ENCODE measurements around the gene OR2AG2. TPM values are rescaled to one million over a fixed set of nuclear protein-coding genes. Genes with fewer than 3 reads are reported as not detected.

OR2AG2 gene
- total RNA-seq, 3 donors from 2014 or later (not counting 1 experiment from before 2014, with no cell fraction given) = not detected

DNA sequence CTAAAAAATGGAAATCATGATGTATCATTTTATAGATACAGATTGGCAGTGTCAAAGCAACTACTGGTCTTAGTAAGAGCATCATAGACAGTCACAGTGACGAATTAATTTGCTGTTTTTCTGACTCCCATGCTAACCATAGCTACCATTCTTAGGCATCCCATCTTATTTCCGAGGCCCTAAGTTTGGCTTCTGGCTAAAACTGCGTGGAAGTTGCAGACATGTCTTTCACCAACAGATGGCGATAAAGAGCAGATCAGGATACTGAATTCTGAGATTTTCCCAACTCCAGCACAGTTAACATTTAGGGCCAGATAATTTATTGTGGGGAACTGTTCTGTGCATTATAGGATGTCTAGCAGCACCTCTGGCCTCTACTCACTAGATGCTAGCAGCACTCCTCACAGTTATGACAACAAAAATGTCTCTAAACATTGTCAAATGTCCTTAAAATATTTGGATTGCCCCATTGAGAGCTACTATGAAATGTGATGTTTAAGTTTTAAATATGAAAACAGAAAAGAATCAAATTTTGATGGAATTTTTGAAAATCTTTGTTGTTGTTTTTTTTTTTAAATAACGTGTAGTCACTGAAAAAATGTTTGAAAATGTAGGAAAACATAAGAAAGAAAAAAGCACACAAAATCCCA lies 16.3 kb downstream of the OR2AG2 start:
- no peaks in the 10 kb centered on the region for H3K9me3 ChIP-seq (ENCODE audit: control insufficient read depth, insufficient read depth, low read length)
- Mint-ChIP-seq H3K27ac (no peak overlapping the region), H3K27me3 (ENCODE audit: low read depth in 2 of 2) (no peaks in the 10 kb centered on the region)

DNA sequence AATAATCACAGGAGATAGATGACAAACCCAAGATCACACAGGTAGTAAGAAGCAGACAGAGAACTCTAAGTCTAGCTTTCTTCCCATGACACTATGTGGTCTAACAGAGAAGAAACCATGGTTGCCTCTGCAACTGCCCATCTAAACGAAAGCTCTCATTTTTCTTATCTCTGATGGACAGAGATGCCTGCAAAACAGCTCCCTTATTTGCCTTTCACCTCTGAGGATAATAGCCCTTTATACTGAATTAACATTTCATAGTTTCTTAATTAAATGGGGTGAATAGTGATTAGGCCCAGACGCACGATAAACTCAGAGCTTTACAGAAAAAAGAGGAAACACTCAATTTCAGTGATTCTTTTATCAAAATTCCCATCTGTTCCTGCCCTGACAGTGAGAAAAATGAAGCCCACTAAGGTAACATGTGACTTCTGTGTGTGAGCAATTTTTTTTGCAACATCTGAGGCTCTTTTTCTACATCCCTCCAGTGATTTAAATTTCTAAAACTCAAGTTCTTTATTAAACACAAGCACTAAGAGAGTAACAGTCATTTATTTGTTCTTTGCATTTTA lies 24.6 kb downstream of the OR2AG2 start:
- 43% methylated on average over 3 of the region's 3 CpGs for WGBS (ENCODE audit: insufficient coverage)
- peaks cover 6% of the 10 kb centered on the region for H3K4me1 ChIP-seq (ENCODE audit: control insufficient read depth, insufficient read depth, low read length)

More for the DNA sequence above, 16.3 kb downstream of the OR2AG2 start:
- H3K36me3 ChIP-seq (ENCODE audit: control insufficient read depth, insufficient read depth, low read length) = no peaks in the 10 kb centered on the region
- H3K4me1 ChIP-seq (ENCODE audit: control insufficient read depth, insufficient read depth, low read length) = no peaks in the 10 kb centered on the region
- Mint-ChIP-seq H3K9me3 (no peaks in the 10 kb centered on the region), H3K4me1 (no peaks in the 10 kb centered on the region), H3K36me3 (no peaks in the 10 kb centered on the region), H3K4me3 (no peak overlapping the region)
- 7% methylated on average over 4 of the region's 5 CpGs for WGBS (ENCODE audit: insufficient coverage)
- intact Hi-C loops (cut with micrococcal nuclease) = loop anchor here (5.0 kb wide), 1 partner anchor 43 kb away; no protein-coding TSS in a partner anchor
- H3K27me3 ChIP-seq (ENCODE audit: control insufficient read depth, insufficient read depth, low read length) = no peaks in the 10 kb centered on the region
- no peak overlapping the region for H3K27ac ChIP-seq (ENCODE audit: low read length)
- ATAC-seq = peak in 2 of 3 donors; percentile 66 to 80
- TF ChIP-seq, protein P1, sequence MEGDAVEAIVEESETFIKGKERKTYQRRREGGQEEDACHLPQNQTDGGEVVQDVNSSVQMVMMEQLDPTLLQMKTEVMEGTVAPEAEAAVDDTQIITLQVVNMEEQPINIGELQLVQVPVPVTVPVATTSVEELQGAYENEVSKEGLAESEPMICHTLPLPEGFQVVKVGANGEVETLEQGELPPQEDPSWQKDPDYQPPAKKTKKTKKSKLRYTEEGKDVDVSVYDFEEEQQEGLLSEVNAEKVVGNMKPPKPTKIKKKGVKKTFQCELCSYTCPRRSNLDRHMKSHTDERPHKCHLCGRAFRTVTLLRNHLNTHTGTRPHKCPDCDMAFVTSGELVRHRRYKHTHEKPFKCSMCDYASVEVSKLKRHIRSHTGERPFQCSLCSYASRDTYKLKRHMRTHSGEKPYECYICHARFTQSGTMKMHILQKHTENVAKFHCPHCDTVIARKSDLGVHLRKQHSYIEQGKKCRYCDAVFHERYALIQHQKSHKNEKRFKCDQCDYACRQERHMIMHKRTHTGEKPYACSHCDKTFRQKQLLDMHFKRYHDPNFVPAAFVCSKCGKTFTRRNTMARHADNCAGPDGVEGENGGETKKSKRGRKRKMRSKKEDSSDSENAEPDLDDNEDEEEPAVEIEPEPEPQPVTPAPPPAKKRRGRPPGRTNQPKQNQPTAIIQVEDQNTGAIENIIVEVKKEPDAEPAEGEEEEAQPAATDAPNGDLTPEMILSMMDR (IDR thresholded peaks at IDR 0.05) = peak; percentile 98
- DNase-seq = peak; percentile 21 to 78
- no peak overlapping the region for H3K4me3 ChIP-seq (ENCODE audit: low read length)

DNA sequence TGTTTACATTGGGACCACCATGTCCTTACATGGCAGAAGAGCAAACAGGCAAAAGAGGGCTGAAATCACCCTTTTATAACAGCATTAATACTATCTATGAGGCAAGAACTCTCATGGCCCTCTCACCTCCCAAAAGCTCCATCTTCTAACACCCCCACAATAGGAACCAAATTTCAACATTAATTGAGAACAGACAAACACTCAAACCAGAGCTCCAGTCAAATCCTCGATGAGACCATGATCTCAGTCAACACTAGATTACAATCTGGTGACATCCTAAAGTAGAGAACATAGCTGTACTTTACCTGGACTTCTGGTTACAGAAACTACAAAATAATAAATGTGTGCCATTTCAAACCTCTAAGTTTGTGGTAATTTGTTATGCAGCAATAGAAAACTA lies 25.1 kb downstream of the OR2AG2 start:
- Histone ChIP-seq H3K4me1 (ENCODE audit: control insufficient read depth, insufficient read depth, low read length) (peaks cover 10% of the 10 kb centered on the region), H3K4me3 (ENCODE audit: low read length) (peak overlapping the region; percentile 84), H3K9me3 (ENCODE audit: control insufficient read depth, insufficient read depth, low read length) (no peaks in the 10 kb centered on the region), H3K27me3 (ENCODE audit: control insufficient read depth, insufficient read depth, low read length) (no peaks in the 10 kb centered on the region), H3K36me3 (ENCODE audit: control insufficient read depth, insufficient read depth, low read length) (no peaks in the 10 kb centered on the region), H3K27ac (ENCODE audit: low read length) (peak overlapping the region; percentile 91)
- Mint-ChIP-seq H3K9me3 (no peaks in the 10 kb centered on the region), H3K4me1 (no peaks in the 10 kb centered on the region), H3K27ac (no peak overlapping the region), H3K36me3 (no peaks in the 10 kb centered on the region), H3K27me3 (ENCODE audit: low read depth in 2 of 2) (no peaks in the 10 kb centered on the region), H3K4me3 (no peak overlapping the region)
- intact Hi-C loops (cut with micrococcal nuclease) = loop anchor here (10.0 kb wide), 1 partner anchor 142 kb away; the partner anchor contains the start of genes ILK and RRP8
- WGBS (ENCODE audit: insufficient coverage) = 0% methylated on average over 1 of the region's 1 CpG
- DNase-seq (no peak), ATAC-seq (peak in 2 of 3 donors; percentile 46 to 47)
- TF ChIP-seq, protein P1 (IDR thresholded peaks at IDR 0.05) = no peak

More for the DNA sequence above, 24.6 kb downstream of the OR2AG2 start:
- Mint-ChIP-seq H3K4me3 (no peak overlapping the region), H3K27ac (no peak overlapping the region), H3K36me3 (no peaks in the 10 kb centered on the region), H3K27me3 (ENCODE audit: low read depth in 2 of 2) (no peaks in the 10 kb centered on the region), H3K9me3 (no peaks in the 10 kb centered on the region), H3K4me1 (no peaks in the 10 kb centered on the region)
- H3K9me3 ChIP-seq (ENCODE audit: control insufficient read depth, insufficient read depth, low read length) = no peaks in the 10 kb centered on the region
- no peaks in the 10 kb centered on the region for H3K27me3 ChIP-seq (ENCODE audit: control insufficient read depth, insufficient read depth, low read length)
- peak overlapping the region; percentile 91 for H3K27ac ChIP-seq (ENCODE audit: low read length)
- H3K4me3 ChIP-seq (ENCODE audit: low read length) = no peak overlapping the region
- no peak for ATAC-seq
- TF ChIP-seq, protein P1 (IDR thresholded peaks at IDR 0.05) = no peak
- no peak for DNase-seq
- H3K36me3 ChIP-seq (ENCODE audit: control insufficient read depth, insufficient read depth, low read length) = no peaks in the 10 kb centered on the region
- intact Hi-C loops (cut with micrococcal nuclease) = loop anchor here (10.0 kb wide), 1 partner anchor 142 kb away; the partner anchor contains the start of genes ILK and RRP8
